ENCODE measurements around the gene PCDHA10.

Gene PCDHA10

GRCh38 chr5:140883927-140884697 lies 28.4 kb downstream of the PCDHA10 start:
- DNase-seq (ENCODE audit: low spot score): no peak

DNA sequence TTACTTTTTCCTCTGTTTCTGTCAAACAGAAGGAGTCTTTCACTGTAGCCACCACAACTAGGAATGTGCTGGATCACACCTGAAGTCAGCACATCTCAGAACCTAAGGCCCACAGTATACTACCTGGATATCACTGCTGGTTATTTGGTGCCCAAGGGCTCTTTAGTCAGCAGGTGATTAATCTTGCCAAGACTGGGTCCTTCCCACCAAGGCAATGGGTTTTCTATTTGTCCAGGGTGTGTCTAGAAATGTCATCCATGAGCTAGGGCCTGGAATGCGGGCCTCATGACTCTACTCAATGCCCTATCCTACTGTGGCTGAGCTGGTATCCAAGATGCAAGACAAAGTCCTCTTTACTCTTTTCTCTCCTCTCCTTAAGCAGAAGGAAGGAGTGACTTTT lies 60.6 kb downstream of the PCDHA10 start:
- DNase-seq (ENCODE audit: low spot score): no peak

Measured in SK-N-DZ (cell line).